ENCODE data around the gene FAM222B. TPM values are rescaled to one million over a fixed set of nuclear protein-coding genes. Genes with fewer than 3 reads are reported as not detected.

Gene FAM222B
- total RNA-seq, 1 experiment from 2014 or later: 4.8 TPM

GRCh38 chr17:28749516-28750177 lies 92.9 kb downstream of the FAM222B start:
- no peaks in the 10 kb centered on the region for H3K9me2 ChIP-seq (replicated peaks; ENCODE audit: low read length)
- no TSS peak for BruUV-seq (replicated peaks)
- H3K27ac ChIP-seq (ENCODE audit: low read length): no peak overlapping the region
- H3F3A ChIP-seq (ENCODE audit: low read length, unreplicated experiment): no peaks in the 10 kb centered on the region
- TF ChIP-seq CTCF (conservative IDR thresholded peaks at IDR 0.05; ENCODE audit: low read depth, low read length) (no peak), EZH2phosphoT487 (IDR thresholded peaks at IDR 0.05; ENCODE audit: borderline replicate concordance, low read length) (no peak), EZH2 (IDR thresholded peaks at IDR 0.05; ENCODE audit: low read length, unreplicated experiment) (no peak)
- peaks cover 45% of the 10 kb centered on the region for H3K79me2 ChIP-seq (ENCODE audit: low read length)
- ChIA-PET CTCF (interaction anchor here (0.6 to 1.9 kb wide), 2 partner anchors 23 to 204 kb away, joined by 4 to 55 read pairs; partner anchors contain the start of genes NEK8 and TLCD1), POLR2A (ENCODE audit: unreplicated experiment) (no interaction called here)
- intact Hi-C loops (cut with micrococcal nuclease): loop anchor here (1.0 kb wide), 1 partner anchor 22 kb away; no protein-coding TSS in a partner anchor
- peaks cover 24% of the 10 kb centered on the region for H3K4me1 ChIP-seq (ENCODE audit: insufficient read depth, low read length)
- no peaks in the 10 kb centered on the region for H3K9me3 ChIP-seq (ENCODE audit: low read length)
- DNase-seq (no peak), ATAC-seq (no peak)
- H3K27me3 ChIP-seq (ENCODE audit: low read length): no peaks in the 10 kb centered on the region
- no peak overlapping the region for H3K9ac ChIP-seq (ENCODE audit: low read length)
- H3K4me3 ChIP-seq (ENCODE audit: low read length): no peak overlapping the region
- no peak overlapping the region for H2AFZ ChIP-seq (ENCODE audit: low read length)
- peaks cover 24% of the 10 kb centered on the region for H4K20me1 ChIP-seq (ENCODE audit: low read length)
- H3K4me2 ChIP-seq (ENCODE audit: low read length): no peak overlapping the region
- H3K36me3 ChIP-seq (ENCODE audit: low read depth, low read length): peaks cover 30% of the 10 kb centered on the region

- intact Hi-C loops (cut with micrococcal nuclease): no loop called here
- DNase-seq (no peak), ATAC-seq (no peak)
- Histone ChIP-seq H2AFZ (ENCODE audit: low read length) (no peak overlapping the region), H3K4me3 (ENCODE audit: low read length) (no peak overlapping the region), H3K27me3 (ENCODE audit: low read length) (no peaks in the 10 kb centered on the region), H3K4me2 (ENCODE audit: low read length) (no peak overlapping the region), H4K20me1 (ENCODE audit: low read length) (peaks cover 27% of the 10 kb centered on the region), H3K9me2 (replicated peaks; ENCODE audit: low read length) (no peaks in the 10 kb centered on the region), H3K27ac (ENCODE audit: low read length) (no peak overlapping the region), H3K9me3 (ENCODE audit: low read length) (no peaks in the 10 kb centered on the region), H3K4me1 (ENCODE audit: insufficient read depth, low read length) (peaks cover 24% of the 10 kb centered on the region), H3K36me3 (ENCODE audit: low read depth, low read length) (peaks cover 30% of the 10 kb centered on the region), H3K79me2 (ENCODE audit: low read length) (peaks cover 51% of the 10 kb centered on the region), H3F3A (ENCODE audit: low read length, unreplicated experiment) (no peaks in the 10 kb centered on the region), H3K9ac (ENCODE audit: low read length) (no peak overlapping the region)
- ChIA-PET POLR2A (ENCODE audit: unreplicated experiment) (no interaction called here), CTCF (interaction anchor here (1.9 to 2.2 kb wide), 2 partner anchors 22 kb away, joined by 11 to 55 read pairs; partner anchors contain the start of genes NEK8 and TLCD1)
- no peak for TF ChIP-seq EZH2phosphoT487 (IDR thresholded peaks at IDR 0.05; ENCODE audit: borderline replicate concordance, low read length)
- TF ChIP-seq CTCF (conservative IDR thresholded peaks at IDR 0.05; ENCODE audit: low read depth, low read length): no peak
- no peak for TF ChIP-seq EZH2 (IDR thresholded peaks at IDR 0.05; ENCODE audit: low read length, unreplicated experiment)
- no TSS peak for BruUV-seq (replicated peaks)
Observed at GRCh38 chr17:28748852-28749515, 93.6 kb downstream of the FAM222B start.

Data from PC-3 (cell line).